GM10248 (cell line): ENCODE data around the gene KLHL3.

Source experiments
- CTCF ChIA-PET: fragments of 300-600 bp; sonication (Branson Sonifier 250); formaldehyde crosslinking; extraction: SDS; loops from one replicate; lab custom pipeline; 2021; ENCODE audit warnings: antibody characterized with exemption; lab: Yijun Ruan, JAX
- POLR2A ChIA-PET: fragments of 350-650 bp; sonication (Branson Sonifier 250); formaldehyde crosslinking; extraction: SDS; loops from one replicate; lab custom pipeline; 2020; ENCODE audit warnings: antibody characterized with exemption; lab: Yijun Ruan, JAX
- DNase-seq: peaks from one replicate; pipeline ENCODE4 v3.0.0; 2012; ENCODE audit errors: extremely low spot score
- CTCF ChIP-seq: IDR thresholded peaks from 2 replicates; pipeline ENCODE4 v1.5.1; 2012; ENCODE audit warnings: mild to moderate bottlenecking, low read depth; ENCODE audit errors: extremely low read depth, missing control alignments, control extremely low read depth

KLHL3 gene

GRCh38 chr5:137607771-137608170 lies 128.1 kb downstream of the KLHL3 start:
- no peak for DNase-seq
- POLR2A ChIA-PET: no interaction called here
- CTCF ChIA-PET: interaction anchor here (1.0 to 1.1 kb wide), 2 partner anchors 22 to 52 kb away, joined by 3 read pairs; no protein-coding TSS in a partner anchor
- TF ChIP-seq CTCF: no peak

- POLR2A ChIA-PET: no interaction called here
- CTCF ChIA-PET: no interaction called here
- no peak for TF ChIP-seq CTCF
- DNase-seq: no peak
Measured at GRCh38 chr5:137606401-137606800, 129.5 kb downstream of the KLHL3 start.

GRCh38 chr5:137605411-137605810 lies 130.5 kb downstream of the KLHL3 start:
- no peak for DNase-seq
- TF ChIP-seq CTCF: no peak
- CTCF ChIA-PET: interaction anchor here (1.3 kb wide), 1 partner anchor 29 kb away, joined by 4 read pairs; no protein-coding TSS in a partner anchor
- POLR2A ChIA-PET: no interaction called here

GRCh38 chr5:137604348-137605095 lies 131.4 kb downstream of the KLHL3 start:
- POLR2A ChIA-PET: no interaction called here
- CTCF ChIA-PET: interaction anchor here (1.3 kb wide), 1 partner anchor 28 kb away, joined by 4 read pairs; no protein-coding TSS in a partner anchor
- DNase-seq: no peak
- TF ChIP-seq CTCF: no peak

GRCh38 chr5:137603891-137604290 lies 132.0 kb downstream of the KLHL3 start:
- TF ChIP-seq CTCF: no peak
- ChIA-PET POLR2A (no interaction called here), CTCF (no interaction called here)
- no peak for DNase-seq

- CTCF ChIA-PET: interaction anchor here (1.0 kb wide), 1 partner anchor 26 kb away, joined by 3 read pairs; no protein-coding TSS in a partner anchor
- POLR2A ChIA-PET: no interaction called here
- no peak for TF ChIP-seq CTCF
- no peak for DNase-seq
Measured at GRCh38 chr5:137603356-137603755, 132.5 kb downstream of the KLHL3 start.
